ENCODE data around the gene FAM180A.

The FAM180A gene

GRCh38 chr7:135712796-135713195 lies 35.8 kb downstream of the FAM180A start:
- H3K4me3 ChIP-seq (ENCODE audit: low read depth, low read length), result no peak overlapping the region
- TF ChIP-seq CTCF (IDR thresholded peaks at IDR 0.05; ENCODE audit: control insufficient read depth, extremely low read depth, insufficient read depth), result no peak
- no peak for DNase-seq (ENCODE audit: low read depth)

DNA sequence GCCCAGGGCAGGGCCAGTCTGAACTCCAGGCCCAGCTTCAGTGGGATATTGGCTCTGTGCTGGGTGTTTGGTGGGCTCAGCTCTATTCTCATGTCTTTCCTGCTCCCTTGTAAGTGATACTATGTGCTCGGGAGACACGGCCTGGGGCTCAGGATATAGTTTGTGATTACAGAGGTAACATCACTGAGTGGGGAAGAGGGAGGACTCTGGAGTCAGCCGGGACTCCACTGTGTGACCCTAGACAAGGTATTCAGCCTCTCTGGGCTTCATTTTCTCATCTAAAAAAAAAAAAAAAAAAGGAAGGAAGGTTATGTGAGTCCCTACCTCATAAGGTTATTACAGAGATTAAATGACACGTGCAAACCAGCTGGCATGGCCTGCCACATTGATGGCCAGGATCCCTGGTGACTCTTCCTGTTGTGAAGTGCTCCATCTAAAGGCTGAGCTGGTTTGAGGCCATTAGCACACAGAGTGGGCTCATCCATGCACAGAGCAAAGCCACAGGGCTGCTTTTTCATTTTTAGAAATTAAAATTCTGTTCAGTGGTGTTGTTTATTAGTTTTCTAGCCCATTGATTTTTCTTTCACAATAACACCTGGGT lies 36.3 kb downstream of the FAM180A start:
- no peak overlapping the region for H3K4me3 ChIP-seq (ENCODE audit: low read depth, low read length)
- no peak for DNase-seq (ENCODE audit: low read depth)
- TF ChIP-seq CTCF (IDR thresholded peaks at IDR 0.05; ENCODE audit: control insufficient read depth, extremely low read depth, insufficient read depth), result no peak

DNA sequence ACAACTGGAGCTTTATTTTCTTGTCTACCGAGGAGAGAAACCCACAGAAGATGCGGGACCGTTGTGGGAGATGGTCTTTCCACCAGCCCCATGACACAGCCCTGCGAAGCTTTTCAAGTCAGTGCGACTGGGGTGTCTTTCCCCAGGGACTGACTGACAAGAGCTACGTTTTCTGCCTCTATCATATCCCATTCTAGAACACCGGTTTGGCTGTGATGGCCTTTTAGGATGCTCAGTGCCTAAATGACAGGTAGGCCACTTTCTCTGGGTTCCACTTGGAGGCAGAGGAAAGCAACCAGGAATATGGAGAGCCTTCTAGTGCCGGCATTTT lies 37.5 kb downstream of the FAM180A start:
- DNase-seq (ENCODE audit: low read depth), result no peak
- TF ChIP-seq CTCF (IDR thresholded peaks at IDR 0.05; ENCODE audit: control insufficient read depth, extremely low read depth, insufficient read depth), result no peak

DNA sequence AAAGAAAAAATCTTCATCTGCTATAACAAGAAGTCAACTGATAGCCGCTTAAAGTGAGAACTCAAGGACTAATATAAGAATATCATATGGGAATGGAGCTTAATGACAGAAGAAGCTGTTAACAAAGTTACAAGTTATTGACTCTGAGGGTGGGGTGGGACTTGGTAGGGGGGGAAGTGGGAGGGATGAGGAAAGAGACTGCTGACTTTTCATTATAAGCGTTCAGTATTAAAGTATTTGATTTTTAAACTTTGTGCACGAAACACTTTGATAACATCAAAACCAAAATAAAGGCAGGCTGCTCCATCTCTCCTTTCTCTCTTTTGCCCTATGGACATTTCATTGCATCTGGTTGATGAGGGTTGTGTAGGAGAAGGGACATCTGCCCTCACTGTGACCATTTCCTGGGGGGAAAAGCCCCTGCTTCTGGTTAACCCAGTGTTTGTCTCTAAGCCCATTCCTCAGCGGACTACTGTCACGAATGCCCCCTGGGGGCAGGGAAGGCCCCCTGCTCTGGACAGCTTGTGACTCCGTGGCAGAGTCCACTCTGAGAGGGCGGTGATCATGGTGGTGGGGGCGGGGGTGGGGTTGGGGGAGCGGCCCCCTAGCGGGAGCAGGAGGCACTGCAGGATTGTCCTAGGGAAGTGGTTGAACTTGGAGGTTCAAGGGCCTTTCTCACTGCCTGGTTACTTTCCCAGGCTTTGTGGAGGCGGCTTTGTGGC lies 38.0 kb downstream of the FAM180A start:
- TF ChIP-seq CTCF (IDR thresholded peaks at IDR 0.05; ENCODE audit: control insufficient read depth, extremely low read depth, insufficient read depth), result peak; percentile 32; the same call in 1 of the 2 replicates

More for the DNA sequence above, 37.5 kb downstream of the FAM180A start:
- no peak overlapping the region for H3K4me3 ChIP-seq (ENCODE audit: low read depth, low read length)

GRCh38 chr7:135709508-135709907 lies 39.1 kb downstream of the FAM180A start:
- H3K4me3 ChIP-seq (ENCODE audit: low read depth, low read length), result no peak overlapping the region
- no peak for TF ChIP-seq CTCF (IDR thresholded peaks at IDR 0.05; ENCODE audit: control insufficient read depth, extremely low read depth, insufficient read depth)
- no peak for DNase-seq (ENCODE audit: low read depth)

More for the DNA sequence above, 38.0 kb downstream of the FAM180A start:
- no peak overlapping the region for H3K4me3 ChIP-seq (ENCODE audit: low read depth, low read length)
- no peak for DNase-seq (ENCODE audit: low read depth)

- TF ChIP-seq CTCF (IDR thresholded peaks at IDR 0.05; ENCODE audit: control insufficient read depth, extremely low read depth, insufficient read depth), result no peak
- no peak overlapping the region for H3K4me3 ChIP-seq (ENCODE audit: low read depth, low read length)
- no peak for DNase-seq (ENCODE audit: low read depth)
Observed at GRCh38 chr7:135708041-135708440, 40.6 kb downstream of the FAM180A start.

GRCh38 chr7:135707570-135707966 lies 41.0 kb downstream of the FAM180A start:
- no peak for TF ChIP-seq CTCF (IDR thresholded peaks at IDR 0.05; ENCODE audit: control insufficient read depth, extremely low read depth, insufficient read depth)
- no peak overlapping the region for H3K4me3 ChIP-seq (ENCODE audit: low read depth, low read length)
- DNase-seq (ENCODE audit: low read depth), result peak; percentile 21

Data from LNCaP clone FGC (cell line).